Limb (tissue), 2 donors: ENCODE measurements around the gene DNLZ.
"Not testable (repeated sequence)": the region's sequence is repeated elsewhere in the genome, so short reads cannot be mapped to it uniquely, and the experiment has no call there.

Experiments
- DNase-seq, 2 donors: peaks; one replicate each; pipeline ENCODE4 v3.0.0-alpha.2; 2016; ENCODE audit errors: extremely low spot score in 2 of 2

The DNLZ gene

DNA sequence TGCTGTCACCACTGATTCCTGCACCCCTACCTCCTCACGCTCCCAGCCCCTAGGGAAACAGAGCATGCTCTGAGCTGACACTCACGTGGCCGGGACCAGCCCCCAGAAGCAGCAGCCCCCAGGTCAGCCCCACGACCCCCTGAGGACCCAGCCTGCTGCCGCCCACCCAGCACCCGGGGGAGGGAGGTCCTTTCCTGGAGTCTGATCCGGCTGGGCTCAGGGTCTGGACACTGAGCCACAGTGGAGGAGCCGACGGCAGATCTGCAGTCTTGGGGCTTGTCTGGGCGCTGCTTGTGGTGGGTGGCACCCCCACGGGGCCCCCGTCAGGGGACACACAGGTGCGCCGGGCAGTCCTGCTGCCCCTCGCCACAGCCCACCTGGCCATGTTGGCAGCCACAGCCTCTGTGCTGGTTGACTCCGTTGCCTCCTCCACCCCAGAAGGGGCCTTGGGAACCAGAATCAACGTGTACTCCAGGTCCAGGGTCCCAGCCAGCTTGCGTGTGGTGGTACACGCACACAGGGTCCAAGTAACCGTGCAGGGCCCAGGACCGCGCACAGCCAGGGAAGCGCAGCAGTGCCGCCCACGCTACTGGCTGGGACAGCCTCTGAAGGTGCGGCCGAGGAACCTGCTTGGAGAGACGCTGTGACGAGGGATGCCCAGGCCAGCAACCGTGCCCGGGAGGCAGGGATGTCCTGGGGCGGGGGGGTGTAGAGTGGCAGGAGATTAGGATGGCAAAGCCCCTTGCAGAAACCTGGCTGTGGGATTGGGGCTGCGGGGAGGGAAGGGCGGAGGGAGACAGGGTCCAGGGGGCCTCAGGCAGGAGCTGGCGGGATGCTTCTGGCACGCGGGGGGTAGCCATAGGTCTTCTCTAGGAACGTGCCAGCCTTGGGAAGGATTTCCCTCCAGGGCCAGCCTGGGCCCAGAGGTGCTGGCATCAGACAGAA is 3.5 kb downstream of the DNLZ start:
- no peak for DNase-seq

DNA sequence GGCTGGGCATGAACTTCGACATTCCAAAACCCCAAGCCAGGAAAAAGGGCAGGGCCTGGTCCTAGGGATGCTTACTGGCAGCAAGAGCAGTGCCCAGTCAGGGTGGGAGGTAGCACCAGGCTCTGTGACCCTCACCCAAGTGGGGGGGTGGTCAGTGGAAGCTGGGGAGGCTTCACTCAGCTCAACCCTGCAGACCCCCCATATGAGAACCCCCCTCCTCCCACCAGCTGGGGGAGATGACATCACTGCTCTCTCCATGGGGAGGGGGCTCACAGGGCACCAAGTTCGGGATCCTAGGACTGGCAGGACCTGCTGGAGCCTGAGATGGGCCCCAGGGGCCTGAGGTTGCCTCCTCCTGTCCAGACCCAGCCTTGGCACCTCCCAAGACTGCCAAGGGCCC is 4.7 kb downstream of the DNLZ start:
- DNase-seq, result no peak

DNA sequence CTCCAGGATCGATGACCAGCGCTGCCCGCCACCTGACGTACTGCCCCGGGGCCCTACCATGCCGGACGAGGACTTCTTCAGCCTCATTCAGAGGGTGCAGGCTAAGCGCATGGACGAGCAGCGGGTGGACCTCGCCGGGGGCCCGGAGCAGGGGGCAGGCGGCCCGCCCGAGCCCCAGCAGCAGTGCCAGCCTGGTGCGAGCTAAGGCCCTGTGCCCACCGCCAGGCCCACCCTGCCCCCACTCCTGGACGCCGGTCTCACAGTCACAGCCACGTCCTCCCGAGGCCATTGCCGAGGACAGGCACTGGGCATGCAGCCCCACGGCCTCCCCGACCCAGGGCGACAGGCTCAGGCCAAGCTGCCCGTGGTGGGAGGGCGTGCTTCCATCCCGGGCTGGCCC is 5.5 kb downstream of the DNLZ start:
- DNase-seq, result no peak

DNA sequence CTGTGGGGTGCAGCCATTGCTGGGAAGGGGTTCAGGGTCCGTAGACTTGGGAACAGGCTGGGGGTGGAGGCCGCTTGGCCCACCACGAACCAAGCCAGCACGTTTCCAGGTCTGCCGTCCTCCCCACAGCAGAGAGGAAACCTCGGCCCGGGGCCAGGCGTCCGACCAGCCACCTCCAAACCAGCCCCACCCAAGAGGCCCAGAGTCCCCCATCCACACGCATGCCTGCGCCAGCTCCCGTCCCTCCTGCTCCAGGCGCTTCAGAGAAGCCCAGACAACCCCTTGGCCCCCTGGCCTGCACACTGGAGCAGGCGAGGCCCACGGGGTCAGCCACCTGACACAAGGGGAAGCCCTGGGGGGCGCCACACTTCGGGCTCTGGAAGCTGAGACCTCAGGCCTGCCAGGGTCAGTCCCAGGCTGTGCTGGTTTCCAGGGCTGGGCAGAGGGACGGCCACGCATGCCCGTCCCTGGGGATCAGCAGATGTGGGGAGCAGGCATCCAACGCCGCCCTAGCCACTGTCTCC is 6.3 kb downstream of the DNLZ start:
- DNase-seq, result no peak

DNA sequence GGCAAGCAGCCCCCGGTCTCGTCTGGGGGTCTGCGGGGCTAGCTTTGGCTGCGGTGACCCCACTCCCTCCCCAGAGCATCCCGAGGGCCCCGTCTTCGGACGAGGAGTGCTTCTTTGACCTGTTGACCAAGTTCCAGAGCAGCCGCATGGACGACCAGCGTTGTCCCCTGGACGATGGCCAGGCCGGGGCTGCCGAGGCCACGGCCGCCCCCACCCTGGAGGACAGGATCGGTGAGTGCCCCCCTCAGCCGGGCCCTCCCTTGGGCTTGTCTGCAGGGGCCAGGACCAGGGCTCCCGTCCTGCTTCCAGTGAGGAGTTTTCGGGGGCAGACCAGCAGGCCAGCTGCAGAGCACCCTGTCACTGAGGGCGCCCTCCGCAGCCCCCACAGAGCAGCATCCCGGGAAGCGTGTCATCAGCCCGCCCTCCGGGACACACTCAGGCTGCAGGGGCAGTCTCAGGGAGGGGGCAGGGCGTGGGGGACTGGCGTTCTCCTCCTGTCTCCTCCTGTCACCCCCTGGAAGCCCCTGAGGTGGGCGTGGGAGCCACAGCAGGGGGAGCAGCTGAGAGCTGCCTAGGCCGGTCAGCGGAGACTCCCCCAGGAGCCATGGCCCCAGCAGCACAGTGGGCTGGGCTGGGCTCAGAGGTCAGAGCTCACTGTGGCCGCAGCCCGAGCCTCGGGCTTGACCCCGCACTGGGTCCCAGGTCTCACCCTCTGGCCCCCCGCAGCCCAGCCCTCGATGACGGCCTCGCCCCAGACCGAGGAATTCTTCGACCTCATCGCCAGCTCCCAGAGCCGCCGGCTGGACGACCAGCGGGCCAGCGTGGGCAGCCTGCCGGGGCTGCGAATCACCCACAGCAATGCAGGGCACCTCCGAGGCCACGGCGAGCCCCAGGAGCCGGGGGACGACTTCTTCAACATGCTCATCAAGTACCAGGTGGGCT is 7.7 kb downstream of the DNLZ start:
- no peak for DNase-seq

DNA sequence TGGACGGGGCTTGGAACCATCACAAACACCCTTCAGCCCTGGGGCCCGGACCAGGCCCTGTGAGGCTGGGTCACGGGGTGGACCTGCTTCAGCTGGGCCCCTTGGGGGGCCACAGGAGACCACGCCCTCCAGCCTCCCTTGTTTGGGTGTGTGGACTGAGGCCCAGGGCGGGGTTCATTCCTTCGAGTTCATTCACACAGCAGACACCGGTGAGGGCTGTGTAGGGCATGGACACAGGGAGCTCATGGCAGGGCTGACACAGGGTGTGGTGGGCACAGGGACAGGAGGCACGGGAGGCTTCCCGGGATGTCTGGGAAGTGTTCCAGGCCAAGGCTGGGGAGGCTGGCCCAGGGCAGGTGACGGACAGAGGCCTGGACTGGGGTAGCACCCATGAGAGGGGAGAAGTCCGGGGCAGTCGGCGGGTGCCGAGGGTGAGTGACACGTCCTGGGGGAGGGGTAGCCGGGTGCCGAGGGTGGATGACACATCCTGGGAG is 8.9 kb downstream of the DNLZ start:
- no peak for DNase-seq

DNA sequence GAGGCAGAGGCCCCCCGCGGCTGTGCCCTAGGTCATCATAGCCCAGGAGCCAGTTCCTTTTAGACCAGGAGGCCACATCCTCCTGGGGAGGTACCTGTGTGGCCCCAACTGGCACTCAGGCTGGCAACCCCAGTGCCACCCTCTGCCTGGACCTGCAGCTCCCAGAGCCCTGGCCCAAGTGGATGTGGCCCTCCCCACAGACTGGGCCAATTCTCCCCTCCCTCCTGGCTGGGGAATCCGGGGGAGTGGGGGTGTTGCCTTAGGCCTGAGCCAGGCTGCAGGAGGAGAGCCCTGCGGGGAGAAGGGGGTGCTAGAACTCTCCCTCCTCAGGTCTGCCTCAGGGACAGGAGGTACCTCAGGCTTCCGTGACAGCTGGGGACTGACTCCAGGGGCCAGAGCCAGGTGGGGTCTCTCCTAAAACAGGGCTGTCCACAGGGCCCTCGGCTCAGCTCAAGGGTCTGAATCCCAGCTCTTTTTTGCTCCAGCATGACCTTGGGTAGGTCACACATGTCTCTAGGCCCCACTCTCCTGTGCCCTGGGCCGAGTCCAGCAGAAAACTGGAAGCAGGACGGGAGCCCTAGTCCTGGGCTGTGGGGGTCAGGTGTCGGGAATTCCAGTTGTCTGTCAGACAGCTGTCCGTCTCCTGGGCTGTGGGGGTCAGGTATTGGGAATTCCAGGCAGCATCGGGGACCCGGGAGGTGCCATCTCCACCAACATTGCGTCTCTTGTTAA is 9.6 kb downstream of the DNLZ start:
- DNase-seq, result no peak

DNA sequence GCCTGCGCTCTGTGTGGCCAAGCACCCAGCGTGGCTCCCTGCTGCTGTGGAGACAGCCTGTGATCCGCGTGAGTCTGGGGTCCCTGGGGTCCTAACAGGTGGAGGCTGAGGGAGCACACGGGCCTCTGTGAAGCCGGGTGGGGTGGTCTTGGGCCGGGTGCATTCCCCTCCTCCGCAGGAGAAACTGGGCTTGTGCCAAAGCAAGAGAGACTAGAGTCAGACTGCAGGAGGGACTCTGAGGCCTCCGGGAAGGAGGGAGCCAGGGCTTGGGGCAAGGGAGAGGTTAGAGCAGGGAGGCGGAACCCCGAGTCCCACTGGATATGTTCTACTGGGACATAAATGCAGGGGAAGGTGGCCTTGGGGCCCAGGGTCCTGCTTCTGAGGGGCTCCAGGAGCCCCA is 10.5 kb downstream of the DNLZ start:
- no peak for DNase-seq

DNA sequence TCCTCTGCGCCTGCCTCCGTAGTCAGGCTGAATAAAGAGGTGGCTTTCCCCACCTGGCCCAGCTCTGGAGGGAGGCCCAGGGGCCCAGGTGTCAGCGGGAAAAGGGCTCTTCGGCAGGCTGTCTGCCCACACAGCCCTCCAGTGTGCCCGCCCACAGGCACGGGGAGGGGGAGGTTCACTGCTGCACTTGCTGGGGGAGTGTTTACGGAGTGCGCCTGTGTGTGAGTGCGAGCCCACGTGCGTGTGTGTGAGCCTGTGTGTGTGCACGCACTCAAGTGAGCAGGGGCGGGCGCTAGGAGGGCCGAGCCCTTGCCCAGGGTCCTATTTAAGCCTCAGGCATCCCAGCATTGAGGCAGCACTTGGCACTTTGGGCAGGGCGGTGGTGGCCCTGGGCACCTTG is 10.9 kb downstream of the DNLZ start:
- DNase-seq, result no peak

DNA sequence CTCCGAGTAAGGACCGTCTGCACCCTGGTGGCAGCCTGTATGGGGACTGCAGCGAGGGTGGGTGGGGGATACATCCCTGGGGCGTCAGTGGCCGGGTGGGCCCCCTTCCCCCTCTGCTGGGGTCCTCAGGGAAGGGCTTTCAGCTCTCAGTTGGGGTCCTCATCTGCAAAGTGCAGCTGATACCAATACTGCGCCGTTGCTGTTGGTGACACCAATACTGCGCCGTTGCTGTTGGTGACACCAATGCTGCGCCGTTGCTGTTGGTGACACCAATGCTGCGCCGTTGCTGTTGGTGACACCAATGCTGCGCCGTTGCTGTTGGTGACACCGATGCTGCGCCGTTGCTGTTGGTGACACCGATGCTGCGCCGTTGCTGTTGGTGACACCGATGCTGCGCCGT is 11.7 kb downstream of the DNLZ start:
- not testable (repeated sequence) for DNase-seq

DNA sequence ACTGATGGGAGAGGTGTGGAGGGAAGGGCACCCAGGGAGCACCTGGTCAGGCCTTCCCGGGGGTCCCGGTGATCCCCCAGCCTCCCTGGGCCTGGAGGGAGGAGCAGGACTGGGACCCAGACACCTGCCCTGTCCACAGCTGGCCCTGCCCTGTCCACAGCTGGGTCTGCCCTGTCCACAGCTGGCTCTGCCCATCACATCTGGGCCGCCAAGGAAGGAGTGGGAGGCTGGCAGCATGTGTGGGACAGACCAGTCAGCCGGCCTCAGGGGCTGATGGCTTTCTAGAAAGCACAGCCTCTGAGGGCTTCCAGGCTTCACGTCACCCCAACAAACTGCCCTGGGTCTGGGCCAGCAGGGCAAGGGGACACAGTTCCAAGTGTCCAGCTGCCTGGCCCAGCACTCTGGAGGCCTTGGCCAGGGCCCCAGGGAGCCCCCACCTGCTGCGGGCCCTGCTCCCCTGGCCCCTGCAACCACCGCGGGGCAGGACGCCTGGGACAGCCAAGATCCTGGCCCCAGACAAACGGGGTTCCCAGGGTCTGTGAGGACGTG is 12.2 kb downstream of the DNLZ start:
- no peak for DNase-seq

DNA sequence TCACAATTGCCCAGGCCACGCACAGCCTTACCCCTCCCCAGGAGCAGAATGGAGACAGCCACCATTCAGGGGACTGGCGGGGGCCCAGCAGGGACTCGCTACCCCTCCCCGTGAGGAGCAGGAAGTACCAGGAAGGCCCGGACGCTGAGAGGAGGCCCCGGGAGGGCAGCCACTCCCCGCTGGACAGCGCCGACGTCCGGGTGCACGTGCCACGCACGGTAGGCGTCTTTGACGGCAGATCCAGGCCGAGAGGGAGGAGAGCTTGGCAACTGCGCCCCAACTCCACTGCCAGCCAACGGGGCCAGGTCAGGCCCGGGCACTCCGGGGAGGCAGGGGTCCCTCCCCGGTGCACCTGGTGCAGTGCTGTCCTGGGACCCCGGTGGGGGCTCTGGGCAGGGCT is 14.0 kb downstream of the DNLZ start:
- no peak for DNase-seq

DNA sequence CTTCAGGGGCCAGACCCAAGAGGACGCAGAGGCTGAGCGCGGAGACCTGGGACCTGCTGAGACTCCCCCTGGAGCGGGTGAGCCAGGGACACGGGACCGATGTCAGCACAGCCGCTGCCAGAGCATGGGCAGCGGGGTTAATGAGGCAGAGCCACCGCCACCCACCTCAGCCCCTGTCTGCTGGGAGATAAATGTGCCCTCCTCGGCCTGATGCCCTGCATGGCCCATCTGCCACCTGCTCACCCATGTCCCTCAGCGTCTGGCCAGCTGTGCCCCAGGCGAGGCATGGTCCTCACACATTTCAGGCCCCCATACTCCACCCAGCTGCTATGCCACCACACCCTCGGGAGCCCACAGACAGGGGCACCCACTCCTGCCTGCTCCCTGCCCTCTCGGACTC is 14.9 kb downstream of the DNLZ start:
- DNase-seq, result no peak

DNA sequence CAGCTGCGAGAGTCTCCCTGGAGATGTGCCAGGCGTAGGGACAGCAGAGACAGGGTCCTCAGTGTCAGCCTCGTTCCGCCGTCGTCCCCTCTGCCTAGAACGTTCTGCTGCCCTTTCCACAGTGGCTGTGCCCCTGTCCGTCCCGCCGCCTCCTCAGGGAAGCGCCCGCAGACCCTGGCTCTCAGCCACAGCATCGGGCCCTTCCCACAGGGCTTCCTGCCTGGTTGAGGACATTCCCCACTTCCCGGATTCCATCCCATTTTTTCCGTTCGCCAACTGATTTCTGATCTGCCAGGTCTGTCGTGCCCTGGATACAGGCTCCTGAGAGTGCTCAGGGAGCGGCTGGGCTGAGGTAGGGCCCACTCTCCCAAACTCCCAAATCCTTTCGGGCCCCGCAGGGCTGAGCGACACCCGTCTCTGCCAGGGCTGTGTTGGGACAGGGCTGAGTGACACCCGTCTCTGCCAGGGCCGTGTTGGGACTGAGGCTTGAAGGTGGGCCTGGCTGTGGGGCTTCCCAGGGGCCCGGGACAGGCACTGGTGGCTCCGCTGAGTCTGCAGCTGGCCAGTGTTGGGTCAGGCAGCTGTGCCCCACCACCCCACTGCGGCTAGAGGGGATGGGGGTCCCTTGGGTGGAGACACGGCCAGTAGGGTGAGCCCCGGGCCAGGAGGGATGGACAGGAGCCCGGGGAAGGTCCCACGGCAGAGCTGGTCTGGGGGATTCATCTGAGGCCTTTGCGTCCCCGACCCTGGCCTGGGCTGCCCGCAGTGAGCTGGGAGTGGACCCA is 15.9 kb downstream of the DNLZ start:
- no peak for DNase-seq

DNA sequence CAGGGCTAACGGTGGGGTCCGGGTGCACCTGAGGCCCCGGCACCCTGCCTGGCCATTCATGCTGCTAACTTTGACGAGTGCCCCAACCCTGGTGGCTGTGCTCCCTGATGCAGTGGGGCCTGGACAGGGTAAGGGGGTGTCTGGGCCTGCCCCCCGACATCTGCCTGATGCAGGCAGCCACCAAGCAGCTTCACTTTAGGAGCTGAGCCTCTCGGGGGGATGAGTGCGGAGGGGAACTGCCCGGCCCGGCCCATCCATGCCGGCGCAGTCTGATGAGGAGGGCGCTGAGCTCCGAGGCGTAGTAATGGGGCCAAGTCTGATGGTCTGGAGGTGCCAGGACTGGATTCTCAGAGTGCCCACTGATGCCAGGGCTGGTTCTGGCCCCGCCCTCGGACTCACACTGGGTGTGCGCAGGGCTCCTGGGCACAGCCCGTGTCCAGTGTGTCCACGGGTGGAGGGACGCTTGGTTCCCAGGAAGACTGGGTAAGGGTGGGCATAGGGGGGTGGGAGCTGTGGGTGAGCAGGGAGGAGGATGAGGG is 16.5 kb downstream of the DNLZ start:
- DNase-seq, result no peak

DNA sequence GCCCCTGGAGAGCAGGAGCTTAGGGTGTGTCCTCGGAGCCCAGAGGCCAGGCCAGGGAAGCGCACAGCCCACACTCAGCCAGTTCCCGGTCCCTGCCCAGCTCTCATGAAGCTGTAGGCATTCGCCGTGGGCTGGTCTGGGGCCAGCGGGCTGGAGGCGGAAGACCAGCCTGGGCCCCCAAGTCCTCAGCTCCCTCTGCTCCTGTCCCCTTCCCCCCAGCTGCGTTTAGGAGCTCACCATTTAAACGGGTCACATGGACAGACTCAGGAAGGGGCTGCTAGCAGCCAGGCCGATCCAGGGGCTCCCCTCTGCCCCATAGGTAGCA is 17.4 kb downstream of the DNLZ start:
- no peak for DNase-seq

DNA sequence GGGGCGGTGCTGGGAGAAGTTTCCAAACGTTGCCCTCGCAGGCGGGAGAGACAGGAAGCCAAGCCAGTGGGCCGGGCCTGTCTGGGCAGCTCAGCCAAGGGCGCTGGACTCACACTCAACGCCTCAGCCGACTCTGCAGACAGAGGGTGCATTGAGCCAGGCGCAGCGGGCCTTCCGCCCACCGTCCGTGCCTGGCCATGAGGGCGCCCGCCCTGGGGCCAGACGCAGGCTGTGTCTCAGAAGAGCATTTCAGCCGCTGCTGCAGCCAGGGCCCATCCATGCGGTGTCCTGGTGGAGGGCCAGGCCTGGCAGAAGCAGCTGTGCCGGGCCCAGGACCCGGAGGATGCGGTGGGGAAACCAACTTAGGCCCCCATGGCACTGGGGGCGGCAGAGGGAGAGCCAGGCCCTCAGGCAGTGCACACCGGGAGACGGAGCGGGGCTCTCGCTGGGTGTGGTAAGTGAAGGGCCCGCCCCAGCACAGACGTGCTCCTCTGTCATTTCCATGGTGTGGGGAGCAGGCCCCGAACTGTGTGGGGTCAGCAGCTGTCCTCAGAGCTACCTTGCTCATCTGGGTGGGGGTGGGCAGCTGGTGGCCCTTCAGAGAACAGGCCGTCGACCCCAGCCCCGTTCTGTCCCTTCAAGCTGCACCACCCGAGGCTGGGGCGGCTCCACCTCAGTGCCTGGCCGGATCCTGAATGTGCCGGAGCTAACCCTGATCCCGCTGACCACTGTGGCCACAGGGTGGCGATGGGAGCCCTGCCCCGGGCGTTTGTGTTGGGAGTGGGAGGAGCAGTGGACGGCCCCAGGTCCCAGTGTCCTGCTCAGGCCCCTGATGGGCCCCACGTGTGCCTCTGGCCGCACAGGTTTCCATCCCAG is 18.0 kb downstream of the DNLZ start:
- DNase-seq, result no peak

DNA sequence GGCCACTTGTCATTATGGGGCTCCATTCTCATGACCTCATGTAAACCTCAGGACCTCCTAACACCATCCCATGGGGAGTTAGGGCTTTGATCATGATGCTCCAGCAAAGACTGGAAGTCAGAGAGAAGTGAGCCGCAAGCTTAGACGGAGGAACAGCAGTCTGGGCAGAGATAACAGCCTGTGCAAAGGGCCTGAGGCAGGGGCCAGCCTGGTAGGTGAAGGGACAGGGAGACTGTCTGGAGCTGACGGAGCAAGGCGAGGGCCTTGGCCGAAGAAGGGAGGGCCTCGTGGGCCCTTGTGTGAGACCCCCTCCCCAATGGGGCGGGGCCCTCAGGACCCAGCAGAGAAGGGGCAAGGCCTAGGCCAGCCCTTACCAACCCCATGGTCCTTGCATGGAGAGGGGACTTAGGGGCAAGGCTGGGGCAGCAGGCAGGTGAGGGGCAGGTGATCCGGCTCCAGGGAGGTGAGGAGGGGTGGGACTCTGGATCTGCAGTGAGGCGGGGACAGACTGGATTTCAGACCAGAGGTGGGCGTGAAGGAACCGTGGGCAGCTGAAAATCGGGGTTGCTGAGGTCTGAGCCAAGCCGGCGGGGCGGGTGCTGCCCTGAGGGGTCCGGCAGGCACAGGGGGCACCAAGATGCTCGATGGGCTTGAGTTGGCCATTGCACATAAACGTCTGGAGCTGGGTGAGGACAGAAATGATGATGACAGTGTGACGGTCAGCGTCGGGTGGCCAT is 18.8 kb downstream of the DNLZ start:
- no peak for DNase-seq
